ENCODE measurements around the gene KRTAP10-12.

The KRTAP10-12 gene

GRCh38 chr21:44730028-44730395 lies 33.0 kb downstream of the KRTAP10-12 start:
- Histone ChIP-seq H3K4me1 (no peaks in the 10 kb centered on the region), H3K4me3 (no peak overlapping the region), H3K27me3 (ENCODE audit: low read depth) (peaks cover 3% of the 10 kb centered on the region; the same call in 1 of the 2 replicates), H3K36me3 (replicated peaks) (no peaks in the 10 kb centered on the region), H3K9me3 (no peaks in the 10 kb centered on the region)
- in situ Hi-C loops (cut with MboI; ENCODE audit: low sequenced_read_pairs) = no loop called here
- no peak for DNase-seq (ENCODE audit: low spot score in 2 of 2)

- no peaks in the 10 kb centered on the region for H3K4me1 ChIP-seq
Measured at GRCh38 chr21:44730951-44731579, 34.1 kb downstream of the KRTAP10-12 start.

DNA sequence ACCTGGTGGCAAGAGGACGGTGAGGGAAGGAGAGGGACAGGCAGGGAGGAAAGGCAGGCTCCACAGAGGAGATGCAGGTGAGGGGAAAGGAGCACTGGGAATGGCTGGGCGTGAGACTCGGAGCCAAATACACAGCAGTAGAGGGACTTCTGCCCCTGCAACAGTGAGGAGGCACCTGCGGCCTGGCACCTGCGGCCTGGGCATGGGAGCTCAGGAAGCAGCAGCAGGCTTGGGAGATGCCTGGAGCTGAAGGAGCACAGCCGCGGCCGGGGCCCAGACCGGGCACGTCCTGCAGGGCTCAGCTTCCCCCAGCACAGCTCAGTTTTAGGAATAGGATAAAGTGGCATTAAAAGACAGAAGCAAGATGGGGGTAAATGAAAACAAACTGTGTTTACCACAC lies 35.3 kb downstream of the KRTAP10-12 start:
- DNase-seq (ENCODE audit: low spot score in 2 of 2) = no peak
- H3K4me1 ChIP-seq = no peaks in the 10 kb centered on the region
- in situ Hi-C loops (cut with MboI; ENCODE audit: low sequenced_read_pairs) = no loop called here
- H3K36me3 ChIP-seq (replicated peaks) = no peaks in the 10 kb centered on the region
- no peak overlapping the region for H3K4me3 ChIP-seq
- H3K27me3 ChIP-seq (ENCODE audit: low read depth) = no peaks in the 10 kb centered on the region
- H3K9me3 ChIP-seq = no peaks in the 10 kb centered on the region

More at GRCh38 chr21:44730951-44731579, 34.1 kb downstream of the KRTAP10-12 start:
- Histone ChIP-seq H3K9me3 (no peaks in the 10 kb centered on the region), H3K4me3 (no peak overlapping the region), H3K27me3 (ENCODE audit: low read depth) (peaks cover under 1% of the 10 kb centered on the region; the same call in 1 of the 2 replicates), H3K36me3 (replicated peaks) (no peaks in the 10 kb centered on the region)
- no peak for DNase-seq (ENCODE audit: low spot score in 2 of 2)
- in situ Hi-C loops (cut with MboI; ENCODE audit: low sequenced_read_pairs) = no loop called here

GRCh38 chr21:44732956-44733355 lies 36.0 kb downstream of the KRTAP10-12 start:
- no peaks in the 10 kb centered on the region for H3K36me3 ChIP-seq (replicated peaks)
- no peaks in the 10 kb centered on the region for H3K9me3 ChIP-seq
- no peak for DNase-seq (ENCODE audit: low spot score in 2 of 2)
- H3K27me3 ChIP-seq (ENCODE audit: low read depth) = peaks cover 3% of the 10 kb centered on the region; the same call in 1 of the 2 replicates
- H3K4me3 ChIP-seq = no peak overlapping the region
- in situ Hi-C loops (cut with MboI; ENCODE audit: low sequenced_read_pairs) = no loop called here
- no peaks in the 10 kb centered on the region for H3K4me1 ChIP-seq

GRCh38 chr21:44734026-44734745 lies 37.2 kb downstream of the KRTAP10-12 start:
- Histone ChIP-seq H3K9me3 (no peaks in the 10 kb centered on the region), H3K36me3 (replicated peaks) (no peaks in the 10 kb centered on the region), H3K27me3 (ENCODE audit: low read depth) (peaks cover 3% of the 10 kb centered on the region; the same call in 1 of the 2 replicates), H3K4me3 (no peak overlapping the region), H3K4me1 (no peaks in the 10 kb centered on the region)
- in situ Hi-C loops (cut with MboI; ENCODE audit: low sequenced_read_pairs) = no loop called here
- no peak for DNase-seq (ENCODE audit: low spot score in 2 of 2)

DNA sequence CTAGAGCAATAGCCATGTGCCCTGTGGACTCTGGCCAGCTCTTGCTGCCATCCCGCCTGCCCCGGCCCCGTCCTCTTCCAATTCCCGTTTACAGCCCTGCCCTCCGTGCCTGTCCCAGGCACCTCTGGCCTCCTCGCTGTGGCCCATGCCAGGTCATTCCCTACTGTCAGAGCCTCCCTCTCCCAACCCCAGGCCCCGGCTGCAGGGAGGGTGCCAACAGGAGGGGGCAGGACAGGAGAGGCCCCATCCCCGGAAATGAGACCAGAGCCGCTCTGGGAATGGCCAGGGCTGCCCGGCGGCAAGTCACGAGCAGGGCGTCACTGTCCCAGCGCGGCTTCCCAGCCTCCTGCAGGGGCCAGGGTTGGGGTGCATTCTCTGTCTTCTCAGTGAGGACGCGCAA lies 37.9 kb downstream of the KRTAP10-12 start:
- no peak for DNase-seq (ENCODE audit: low spot score in 2 of 2)
- no peaks in the 10 kb centered on the region for H3K9me3 ChIP-seq
- in situ Hi-C loops (cut with MboI; ENCODE audit: low sequenced_read_pairs) = no loop called here
- H3K4me3 ChIP-seq = no peak overlapping the region
- H3K27me3 ChIP-seq (ENCODE audit: low read depth) = peaks cover 4% of the 10 kb centered on the region; the same call in 1 of the 2 replicates
- no peaks in the 10 kb centered on the region for H3K36me3 ChIP-seq (replicated peaks)
- no peaks in the 10 kb centered on the region for H3K4me1 ChIP-seq

DNA sequence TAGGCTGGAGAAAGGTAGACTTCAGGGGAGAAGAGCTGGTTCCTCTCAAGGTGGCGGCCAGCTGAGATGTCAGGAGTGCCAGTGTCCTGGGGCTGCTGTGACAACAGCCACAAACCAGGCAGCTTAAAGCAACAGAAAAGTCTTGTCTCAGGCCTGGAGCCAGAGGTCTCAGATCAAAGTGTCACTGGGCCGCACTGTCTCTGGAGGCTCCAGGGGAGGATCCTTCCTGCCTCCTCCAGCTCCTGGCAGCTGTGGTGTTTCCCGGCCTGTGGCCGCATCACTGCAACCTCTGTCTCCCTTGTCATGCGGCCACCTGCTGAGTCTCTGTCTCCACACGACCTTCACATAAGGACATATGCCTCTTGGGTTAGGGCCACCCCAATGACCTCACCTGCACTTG lies 38.8 kb downstream of the KRTAP10-12 start:
- Histone ChIP-seq H3K36me3 (replicated peaks) (no peaks in the 10 kb centered on the region), H3K27me3 (ENCODE audit: low read depth) (peaks cover 9% of the 10 kb centered on the region; the same call in 1 of the 2 replicates), H3K4me3 (no peak overlapping the region), H3K4me1 (no peaks in the 10 kb centered on the region), H3K9me3 (no peaks in the 10 kb centered on the region)
- in situ Hi-C loops (cut with MboI; ENCODE audit: low sequenced_read_pairs) = no loop called here
- no peak for DNase-seq (ENCODE audit: low spot score in 2 of 2)

- Histone ChIP-seq H3K36me3 (replicated peaks) (no peaks in the 10 kb centered on the region), H3K4me1 (no peaks in the 10 kb centered on the region), H3K27me3 (ENCODE audit: low read depth) (peaks cover 9% of the 10 kb centered on the region; the same call in 1 of the 2 replicates), H3K4me3 (no peak overlapping the region), H3K9me3 (no peaks in the 10 kb centered on the region)
- DNase-seq (ENCODE audit: low spot score in 2 of 2) = no peak
- in situ Hi-C loops (cut with MboI; ENCODE audit: low sequenced_read_pairs) = no loop called here
Measured at GRCh38 chr21:44736291-44737004, 39.5 kb downstream of the KRTAP10-12 start.

GRCh38 chr21:44737706-44738354 lies 40.9 kb downstream of the KRTAP10-12 start:
- H3K27me3 ChIP-seq (ENCODE audit: low read depth) = peaks cover 9% of the 10 kb centered on the region; the same call in 1 of the 2 replicates
- no peak overlapping the region for H3K4me3 ChIP-seq
- H3K9me3 ChIP-seq = no peaks in the 10 kb centered on the region
- no peaks in the 10 kb centered on the region for H3K4me1 ChIP-seq
- H3K36me3 ChIP-seq (replicated peaks) = no peaks in the 10 kb centered on the region
- in situ Hi-C loops (cut with MboI; ENCODE audit: low sequenced_read_pairs) = no loop called here
- DNase-seq (ENCODE audit: low spot score in 2 of 2) = no peak

DNA sequence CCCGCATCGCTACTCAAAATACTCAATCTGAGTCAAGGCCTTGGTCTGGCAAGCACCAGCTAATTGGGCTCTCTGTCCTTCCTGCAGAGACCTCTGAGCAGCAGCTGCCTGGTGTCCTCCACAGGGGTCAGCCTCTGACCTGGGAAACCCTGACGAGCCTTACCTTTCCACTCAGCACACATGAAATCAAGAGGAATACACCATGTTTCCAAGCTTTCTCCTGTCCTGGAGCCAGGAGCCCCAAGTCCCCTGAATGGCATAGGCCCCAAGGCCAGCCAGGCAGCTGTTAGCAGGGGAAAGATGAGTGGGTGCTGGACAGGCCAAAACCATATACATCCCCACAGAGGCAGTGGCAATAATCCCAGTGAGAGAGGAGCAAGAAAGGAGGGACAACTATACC lies 41.6 kb downstream of the KRTAP10-12 start:
- H3K4me3 ChIP-seq = no peak overlapping the region
- in situ Hi-C loops (cut with MboI; ENCODE audit: low sequenced_read_pairs) = no loop called here
- H3K9me3 ChIP-seq = no peaks in the 10 kb centered on the region
- peaks cover 9% of the 10 kb centered on the region; the same call in 1 of the 2 replicates for H3K27me3 ChIP-seq (ENCODE audit: low read depth)
- no peak for DNase-seq (ENCODE audit: low spot score in 2 of 2)
- H3K36me3 ChIP-seq (replicated peaks) = no peaks in the 10 kb centered on the region
- H3K4me1 ChIP-seq = no peaks in the 10 kb centered on the region

GRCh38 chr21:44739316-44739715 lies 42.3 kb downstream of the KRTAP10-12 start:
- no peaks in the 10 kb centered on the region for H3K9me3 ChIP-seq
- no peaks in the 10 kb centered on the region for H3K36me3 ChIP-seq (replicated peaks)
- in situ Hi-C loops (cut with MboI; ENCODE audit: low sequenced_read_pairs) = no loop called here
- H3K27me3 ChIP-seq (ENCODE audit: low read depth) = peaks cover 12% of the 10 kb centered on the region; the same call in 1 of the 2 replicates
- DNase-seq (ENCODE audit: low spot score in 2 of 2) = no peak
- no peaks in the 10 kb centered on the region for H3K4me1 ChIP-seq
- no peak overlapping the region for H3K4me3 ChIP-seq

DNA sequence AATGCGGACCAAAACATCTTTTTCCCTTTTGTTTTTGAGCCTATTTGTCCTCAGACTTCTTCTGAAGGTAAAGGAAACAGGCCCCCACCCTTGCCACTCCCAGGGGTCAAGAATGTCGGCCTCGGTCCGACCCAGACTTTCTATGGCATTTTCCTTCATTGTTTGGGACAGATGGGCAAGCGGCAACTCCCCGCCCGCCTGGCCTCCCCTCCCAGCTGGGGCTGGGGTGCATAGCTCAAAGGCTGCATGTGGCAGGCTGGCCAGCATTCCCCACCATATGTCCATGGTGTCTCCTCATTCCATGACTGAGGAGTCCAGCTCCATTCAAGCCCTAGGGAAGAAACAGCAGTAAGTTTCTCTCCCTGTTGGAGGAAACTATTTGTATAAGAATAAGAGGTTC lies 43.8 kb downstream of the KRTAP10-12 start:
- Histone ChIP-seq H3K4me3 (no peak overlapping the region), H3K9me3 (no peaks in the 10 kb centered on the region), H3K36me3 (replicated peaks) (no peaks in the 10 kb centered on the region), H3K4me1 (no peaks in the 10 kb centered on the region), H3K27me3 (ENCODE audit: low read depth) (peaks cover 13% of the 10 kb centered on the region; the same call in 1 of the 2 replicates)
- in situ Hi-C loops (cut with MboI; ENCODE audit: low sequenced_read_pairs) = no loop called here
- no peak for DNase-seq (ENCODE audit: low spot score in 2 of 2)

DNA sequence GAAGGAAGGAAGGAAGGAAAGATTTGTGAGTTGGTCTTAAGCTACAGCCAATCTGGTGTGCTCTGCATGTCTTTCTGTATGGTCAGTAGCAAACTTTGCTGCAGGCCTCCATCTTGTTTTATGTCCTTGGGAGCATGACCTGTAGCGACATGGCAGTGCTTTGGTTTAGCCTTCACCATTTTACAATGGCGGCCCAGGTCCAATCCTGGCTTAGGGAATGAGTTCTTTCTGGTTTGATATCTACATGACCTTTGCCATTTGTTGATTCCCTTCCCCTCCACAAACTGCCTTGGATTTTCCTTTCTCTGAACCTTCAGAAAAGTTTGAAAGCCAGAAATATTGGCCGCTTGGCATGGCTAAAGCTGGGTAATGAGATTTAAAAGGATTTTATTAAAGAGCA lies 44.9 kb downstream of the KRTAP10-12 start:
- Histone ChIP-seq H3K4me1 (no peaks in the 10 kb centered on the region), H3K36me3 (replicated peaks) (no peaks in the 10 kb centered on the region), H3K4me3 (no peak overlapping the region), H3K9me3 (no peaks in the 10 kb centered on the region), H3K27me3 (ENCODE audit: low read depth) (peaks cover 13% of the 10 kb centered on the region; the same call in 1 of the 2 replicates)
- DNase-seq (ENCODE audit: low spot score in 2 of 2) = no peak
- in situ Hi-C loops (cut with MboI; ENCODE audit: low sequenced_read_pairs) = no loop called here
